ENCODE results near the gene WNT11.

Gene WNT11

DNA sequence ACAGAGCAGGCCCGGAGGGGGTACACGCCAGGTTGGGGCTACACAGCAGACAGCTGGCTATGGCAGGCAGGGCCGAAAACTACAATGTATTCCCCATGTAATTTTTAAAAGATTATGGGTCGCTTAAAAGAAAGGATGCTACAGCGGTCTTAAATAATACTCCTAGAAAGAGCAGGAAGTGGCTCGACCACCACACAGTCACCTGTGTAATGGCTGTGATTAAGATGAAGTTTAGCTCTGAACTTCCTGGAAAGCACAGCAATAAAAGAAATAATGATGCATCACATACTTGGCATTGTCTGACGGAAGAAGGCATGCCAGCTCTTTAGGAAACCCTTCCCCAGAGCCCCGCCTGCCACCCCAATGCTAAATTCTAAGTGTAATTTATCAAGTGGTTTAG, 32.6 kb downstream of the WNT11 start:
- DNase-seq (ENCODE audit: low read depth): no peak

DNA sequence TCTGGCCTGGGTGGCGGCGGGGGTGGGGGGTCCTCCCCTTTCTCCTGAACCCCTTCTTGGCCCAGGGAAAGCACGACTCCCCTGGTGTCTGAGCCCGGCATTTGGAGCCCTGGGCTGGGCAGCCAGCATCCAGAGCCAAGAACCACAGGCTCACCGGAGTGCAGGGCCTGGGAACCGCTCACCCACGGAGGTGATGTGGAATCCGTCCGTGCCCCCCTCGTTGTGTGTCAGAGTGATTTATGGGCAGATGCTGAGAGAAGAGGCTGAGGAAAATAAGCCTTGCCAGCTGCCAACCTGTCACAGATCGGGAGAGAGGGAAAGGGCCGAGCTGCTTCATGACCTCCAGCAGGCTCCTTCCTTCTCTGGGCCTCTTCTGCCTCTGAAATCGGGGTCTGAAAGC, 33.7 kb downstream of the WNT11 start:
- no peak for DNase-seq (ENCODE audit: low read depth)

DNA sequence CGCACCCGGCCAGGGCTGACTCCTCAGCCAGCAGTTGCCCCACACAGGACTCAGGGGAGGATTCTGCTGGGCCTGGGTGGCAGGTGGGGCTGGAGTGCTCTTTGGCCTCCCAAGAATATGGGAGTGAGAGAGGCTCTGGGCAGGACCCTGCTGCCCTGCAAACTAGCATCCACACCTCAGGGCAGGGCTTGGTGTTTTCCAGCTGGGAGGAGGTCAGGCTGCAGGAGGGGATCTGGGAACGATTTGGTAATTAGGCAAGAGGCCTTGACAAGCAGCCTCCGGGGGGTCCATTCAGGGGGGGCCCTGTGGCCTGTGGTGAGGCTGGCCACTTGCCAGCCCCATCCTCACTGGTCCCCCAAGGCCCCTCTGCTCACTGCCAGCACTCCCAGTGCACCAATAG, 35.8 kb downstream of the WNT11 start:
- no peak for DNase-seq (ENCODE audit: low read depth)

DNA sequence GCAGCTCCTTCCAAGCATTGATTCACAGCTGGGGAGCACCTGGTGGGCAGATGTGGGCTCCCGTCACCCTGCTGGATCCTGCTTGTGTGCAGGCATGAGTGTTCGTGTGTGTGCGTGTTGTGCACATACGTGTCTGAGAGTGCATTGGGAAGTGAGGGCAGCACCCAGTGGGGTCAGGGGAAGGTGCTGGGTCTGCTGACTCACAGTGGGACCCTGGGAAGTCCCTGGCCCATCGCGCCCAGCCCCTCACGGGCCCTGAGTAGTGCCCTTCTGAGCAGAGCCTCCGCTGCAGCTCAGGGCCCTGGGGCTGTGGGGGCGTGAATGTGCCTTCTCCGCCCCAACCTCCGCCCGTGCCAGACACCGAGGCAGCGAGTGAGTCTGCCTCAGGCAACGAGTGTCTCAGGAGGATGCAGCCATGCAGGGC, 36.8 kb downstream of the WNT11 start:
- no peak for DNase-seq (ENCODE audit: low read depth)

DNA sequence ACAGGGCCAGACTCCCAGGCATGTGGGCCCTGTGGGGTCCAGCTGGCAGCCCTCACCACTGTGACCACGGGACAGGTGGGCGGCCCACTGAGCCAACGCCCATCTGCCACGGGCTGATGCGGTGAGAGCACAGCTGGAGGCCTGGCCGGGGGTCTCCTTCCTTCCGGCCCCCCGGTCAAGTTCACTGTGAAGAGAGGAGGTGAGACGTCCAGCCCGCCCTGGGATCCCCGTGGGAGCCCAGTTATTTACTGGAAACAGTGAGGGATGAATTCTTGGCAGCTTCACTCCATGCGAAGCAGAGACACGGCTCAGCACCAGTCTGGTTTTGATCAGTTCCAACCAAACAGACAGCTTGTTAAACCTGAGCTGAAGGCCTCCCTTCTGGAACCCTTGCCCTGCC, 38.7 kb downstream of the WNT11 start:
- DNase-seq (ENCODE audit: low read depth): no peak

DNA sequence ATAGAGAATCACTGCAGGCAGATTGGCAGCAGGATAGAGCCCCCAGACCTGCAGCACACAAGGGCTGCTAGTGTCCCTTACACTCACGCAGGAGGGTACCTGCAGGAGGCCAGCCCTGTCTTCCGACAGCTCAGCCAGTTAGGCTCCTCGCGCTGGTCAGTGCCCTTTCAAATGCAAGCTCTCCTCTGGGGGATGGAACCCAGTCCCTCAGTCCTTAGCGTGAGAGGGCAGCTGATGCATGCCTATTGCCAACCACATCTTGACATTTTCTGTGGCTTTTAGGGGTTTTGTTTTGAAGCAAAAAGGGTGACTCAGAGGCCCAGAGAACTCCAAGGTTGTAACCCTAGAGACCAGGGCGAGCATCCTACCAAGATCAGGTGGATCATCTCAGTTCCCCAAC, 40.0 kb downstream of the WNT11 start:
- DNase-seq (ENCODE audit: low read depth): no peak

DNA sequence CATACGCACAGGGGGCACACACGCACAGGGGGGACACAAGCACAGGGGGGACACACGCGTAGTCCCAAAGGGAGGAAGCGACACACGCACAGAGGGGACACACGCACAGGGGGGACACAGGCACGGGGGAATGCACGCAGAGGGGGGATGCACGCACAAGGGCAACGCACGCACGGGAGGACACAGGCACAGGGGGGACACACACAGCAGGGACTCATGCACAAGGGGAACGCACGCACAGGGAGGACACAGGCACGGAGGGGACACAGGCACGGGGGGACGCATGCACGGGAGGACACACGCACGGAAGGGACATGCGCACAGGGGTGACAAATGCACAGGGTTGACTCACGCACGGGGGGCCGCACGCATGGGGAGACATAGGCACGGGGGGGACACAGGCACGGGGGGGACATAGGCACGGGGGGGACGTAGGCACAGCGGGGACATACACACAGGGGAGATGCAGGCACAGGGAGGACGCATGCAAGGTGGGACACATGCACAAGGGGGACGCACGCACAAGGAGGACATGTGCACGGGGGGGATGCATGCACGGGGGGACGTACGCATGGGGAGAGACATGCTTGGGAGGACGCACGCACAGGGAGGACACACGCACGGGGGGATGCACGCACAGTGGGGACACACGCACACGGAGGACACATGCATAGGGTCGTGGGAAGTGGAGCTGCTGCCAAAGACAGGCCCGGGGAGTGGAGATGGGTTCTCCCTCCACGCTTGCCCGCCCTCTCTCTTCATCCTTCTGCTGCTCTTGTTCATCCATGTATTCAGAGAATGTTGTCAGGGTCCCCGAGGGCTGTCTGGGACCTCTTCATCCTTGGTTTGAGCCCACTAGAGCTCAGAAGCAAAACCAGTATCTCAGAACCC, 41.2 kb downstream of the WNT11 start:
- DNase-seq (ENCODE audit: low read depth): no peak

DNA sequence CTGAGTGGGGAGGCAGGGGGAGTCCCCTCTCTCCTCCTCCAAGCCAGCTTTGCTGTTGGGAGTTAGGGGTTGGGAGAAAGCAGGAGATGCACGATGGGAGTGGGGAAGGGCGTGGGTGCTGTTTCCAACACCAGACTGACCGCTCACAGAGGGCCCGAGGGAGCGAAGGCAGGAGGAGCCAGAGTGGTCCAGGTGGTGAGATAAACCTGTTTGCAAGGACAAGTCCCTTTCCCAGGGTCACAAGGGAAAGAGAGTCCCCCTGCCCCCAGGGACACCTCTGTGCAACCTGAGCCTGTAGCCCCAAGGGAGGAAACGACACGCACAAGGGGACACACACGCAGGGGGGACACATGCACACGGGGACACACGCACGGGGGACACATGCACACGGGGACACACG, 42.2 kb downstream of the WNT11 start:
- no peak for DNase-seq (ENCODE audit: low read depth)

DNA sequence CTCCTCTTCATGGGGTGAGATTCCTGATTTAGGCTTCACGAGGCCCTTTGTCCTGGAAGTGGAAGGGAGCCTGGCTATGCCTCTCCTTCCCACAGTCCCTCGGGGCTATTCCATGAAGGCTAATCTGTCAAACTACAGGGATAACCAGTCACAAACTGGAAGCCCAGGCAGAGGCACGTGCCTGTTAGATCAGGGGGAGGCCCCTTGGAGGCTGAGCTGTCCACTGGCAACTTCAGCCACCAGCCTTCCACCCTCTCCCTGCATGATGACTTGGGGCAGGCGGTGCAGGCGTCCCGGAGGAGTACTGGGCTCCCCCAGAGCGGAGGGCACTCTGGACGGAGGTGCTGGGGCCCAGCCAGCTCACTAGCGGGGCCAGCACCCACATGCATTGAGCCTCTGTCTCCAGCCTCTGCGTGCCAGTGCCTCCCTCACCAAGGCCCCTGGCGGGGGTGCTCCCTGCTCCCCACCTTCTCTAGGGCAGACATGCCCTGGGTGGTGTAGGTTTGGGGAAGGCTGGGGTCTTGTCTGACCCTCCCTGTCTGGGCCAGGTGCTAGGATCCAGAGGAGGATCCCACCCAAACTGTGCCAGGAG, 42.9 kb downstream of the WNT11 start:
- DNase-seq (ENCODE audit: low read depth): no peak

DNA sequence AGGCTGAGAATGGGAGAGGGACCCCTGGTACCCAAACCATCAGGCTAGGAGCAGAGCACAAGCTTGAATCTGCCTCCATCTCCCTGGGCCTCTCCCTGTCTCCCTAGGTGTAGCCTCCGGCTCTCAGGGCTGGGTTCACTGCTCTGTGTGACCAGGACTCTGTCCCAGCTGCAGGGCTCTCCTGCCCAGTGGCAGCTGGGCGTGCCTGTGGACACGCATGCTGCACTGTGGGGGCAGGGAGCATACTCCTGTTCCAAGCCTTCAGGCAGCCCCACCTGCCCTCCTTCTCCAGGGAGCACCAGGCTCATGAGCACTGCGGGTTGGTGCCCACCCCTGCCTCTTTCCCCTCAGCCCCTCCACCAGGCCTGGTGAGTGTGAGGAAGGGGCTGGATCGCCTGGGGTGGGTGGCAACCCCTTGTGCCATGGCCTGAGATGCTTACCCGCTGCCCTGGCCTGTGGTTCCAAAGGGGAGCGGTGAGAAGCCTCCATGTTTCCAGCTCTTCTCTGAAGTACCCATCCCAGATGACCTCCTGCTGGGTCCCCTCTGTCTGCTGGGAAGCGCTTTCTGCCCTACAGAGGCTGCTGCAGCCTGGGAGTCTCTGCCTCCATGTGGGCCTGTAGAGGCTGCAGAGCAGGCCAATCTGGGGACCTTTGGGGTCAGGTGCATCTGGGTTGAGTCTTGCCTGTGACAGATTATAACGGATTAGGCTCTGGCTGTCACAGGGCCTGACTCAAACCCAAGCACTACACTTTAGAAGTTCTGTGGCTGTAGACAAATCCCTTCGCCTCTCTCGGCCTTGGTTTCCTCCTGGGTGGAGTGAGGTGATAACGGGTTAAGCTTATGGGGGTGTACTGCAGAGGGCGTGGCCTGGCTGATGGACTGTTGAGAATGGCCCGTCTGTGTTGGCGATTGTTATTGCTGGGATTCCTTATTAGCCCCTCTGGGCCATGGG, 43.7 kb downstream of the WNT11 start:
- DNase-seq (ENCODE audit: low read depth): no peak

DNA sequence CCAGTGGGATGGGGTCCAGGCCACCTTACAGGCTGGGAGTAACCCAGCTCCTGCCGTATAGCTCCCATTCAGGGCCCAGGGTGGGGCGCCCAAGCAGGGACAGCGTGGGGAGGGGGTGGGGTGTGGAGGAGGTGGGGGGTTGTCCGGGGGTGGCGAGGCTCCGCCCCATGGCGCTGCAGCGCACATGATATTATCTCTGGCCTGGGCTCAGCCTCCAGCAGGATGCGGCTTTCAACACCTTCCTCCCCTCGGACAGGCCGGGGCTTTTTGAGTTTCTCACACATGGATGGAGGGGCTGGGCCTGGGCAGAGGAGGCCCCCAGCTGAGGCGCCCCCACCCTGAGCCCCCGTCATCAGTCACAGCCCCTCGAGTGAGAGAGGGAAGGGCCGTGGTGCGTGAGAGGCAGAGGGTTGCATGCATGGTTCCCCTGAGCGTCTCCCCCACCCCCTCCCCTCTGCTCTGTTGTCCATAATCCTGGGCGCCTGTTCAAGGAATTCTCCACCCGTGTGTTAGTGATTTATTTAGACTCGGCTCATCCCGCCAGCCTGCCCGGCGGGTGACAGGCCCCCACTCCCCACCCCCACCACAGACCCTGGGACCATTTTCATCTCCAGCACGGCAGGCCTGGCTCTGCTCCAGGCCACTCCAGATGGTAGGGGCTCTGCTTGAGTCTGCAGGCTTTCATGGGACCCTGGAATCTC, 44.9 kb downstream of the WNT11 start:
- DNase-seq (ENCODE audit: low read depth): peak; percentile 50

DNA sequence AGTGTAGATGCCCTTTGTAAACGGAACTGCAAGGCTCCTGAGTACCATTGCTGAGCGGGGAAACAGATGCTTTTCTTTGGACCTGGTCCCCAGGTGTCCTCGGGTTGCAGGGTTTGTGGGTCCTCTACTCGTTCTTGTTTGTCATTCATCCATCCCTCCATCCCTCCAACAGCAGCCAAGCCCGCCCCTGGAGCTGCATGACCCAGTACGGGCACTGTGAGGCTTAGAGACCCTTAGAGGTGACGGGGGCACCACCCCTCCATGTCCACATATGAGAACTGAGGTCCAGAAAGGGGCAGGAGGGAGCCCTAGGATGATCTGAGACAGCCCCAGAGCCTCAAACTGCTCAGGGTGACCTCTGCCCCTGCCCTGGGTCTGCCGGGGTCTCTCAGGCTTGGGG, 45.4 kb downstream of the WNT11 start:
- no peak for DNase-seq (ENCODE audit: low read depth)

DNA sequence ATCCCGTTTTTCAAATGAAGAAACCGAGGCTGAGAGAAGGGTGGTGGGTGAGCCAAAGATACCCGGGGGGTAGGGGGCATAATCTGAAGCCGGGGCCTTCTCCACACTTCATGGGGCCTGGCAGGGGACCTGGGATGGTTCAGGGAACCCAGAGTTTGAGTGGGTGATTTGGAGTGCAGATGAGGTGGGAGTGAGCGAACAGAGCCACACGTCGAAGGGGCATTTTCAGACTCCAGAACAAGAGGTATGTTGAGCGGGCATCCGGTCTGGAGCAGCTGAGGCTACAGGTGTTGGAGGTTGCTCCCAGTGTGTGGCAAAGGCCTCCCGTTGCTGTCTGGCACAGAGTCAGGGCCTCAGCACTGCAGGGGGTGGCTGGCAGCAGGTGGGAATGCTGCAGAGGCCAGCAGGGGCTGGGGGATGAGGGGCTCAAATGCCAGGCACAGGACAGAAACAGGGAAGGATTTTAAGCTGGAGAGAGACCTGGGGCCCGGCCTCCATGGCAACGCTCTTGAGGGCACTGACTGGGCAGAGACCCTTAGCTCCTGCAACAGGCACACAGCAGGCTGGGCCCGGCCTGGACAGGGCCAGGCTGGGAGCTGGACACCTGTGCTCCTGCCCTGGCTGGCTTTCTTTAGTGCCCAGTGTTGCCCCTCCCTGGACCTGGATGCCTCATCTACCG, 46.2 kb downstream of the WNT11 start:
- DNase-seq (ENCODE audit: low read depth): no peak

DNA sequence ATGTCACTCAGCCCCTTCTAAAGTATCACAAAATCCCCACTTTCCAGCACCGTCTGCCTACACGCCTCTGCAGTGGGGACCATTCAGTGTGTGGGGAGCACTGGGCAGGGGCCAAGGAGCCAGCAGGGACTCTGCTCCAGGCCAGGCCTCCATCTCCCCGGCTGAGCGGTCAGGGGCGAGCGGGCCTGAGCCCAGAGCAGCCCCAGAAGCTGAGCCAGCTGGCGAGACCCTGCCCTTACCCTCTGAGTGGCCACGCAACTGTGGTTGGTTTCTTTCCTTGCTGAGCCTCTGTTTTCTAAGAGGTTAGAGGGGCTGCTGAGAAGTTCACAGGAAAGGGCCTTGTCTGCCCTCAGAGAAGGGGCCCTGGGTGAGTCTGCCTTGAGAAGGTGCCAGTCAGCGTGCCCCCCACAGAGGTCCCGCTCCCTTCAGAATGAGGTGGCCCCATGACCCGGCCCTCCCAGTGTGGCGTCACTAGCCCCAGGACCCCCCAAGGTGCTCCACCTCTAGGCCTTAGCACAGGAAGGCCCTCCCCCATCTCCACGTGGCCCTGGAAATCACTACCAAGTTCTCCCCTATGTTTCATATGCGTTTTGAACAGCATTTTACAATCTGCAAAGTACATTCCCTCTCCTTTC, 46.9 kb downstream of the WNT11 start:
- no peak for DNase-seq (ENCODE audit: low read depth)

DNA sequence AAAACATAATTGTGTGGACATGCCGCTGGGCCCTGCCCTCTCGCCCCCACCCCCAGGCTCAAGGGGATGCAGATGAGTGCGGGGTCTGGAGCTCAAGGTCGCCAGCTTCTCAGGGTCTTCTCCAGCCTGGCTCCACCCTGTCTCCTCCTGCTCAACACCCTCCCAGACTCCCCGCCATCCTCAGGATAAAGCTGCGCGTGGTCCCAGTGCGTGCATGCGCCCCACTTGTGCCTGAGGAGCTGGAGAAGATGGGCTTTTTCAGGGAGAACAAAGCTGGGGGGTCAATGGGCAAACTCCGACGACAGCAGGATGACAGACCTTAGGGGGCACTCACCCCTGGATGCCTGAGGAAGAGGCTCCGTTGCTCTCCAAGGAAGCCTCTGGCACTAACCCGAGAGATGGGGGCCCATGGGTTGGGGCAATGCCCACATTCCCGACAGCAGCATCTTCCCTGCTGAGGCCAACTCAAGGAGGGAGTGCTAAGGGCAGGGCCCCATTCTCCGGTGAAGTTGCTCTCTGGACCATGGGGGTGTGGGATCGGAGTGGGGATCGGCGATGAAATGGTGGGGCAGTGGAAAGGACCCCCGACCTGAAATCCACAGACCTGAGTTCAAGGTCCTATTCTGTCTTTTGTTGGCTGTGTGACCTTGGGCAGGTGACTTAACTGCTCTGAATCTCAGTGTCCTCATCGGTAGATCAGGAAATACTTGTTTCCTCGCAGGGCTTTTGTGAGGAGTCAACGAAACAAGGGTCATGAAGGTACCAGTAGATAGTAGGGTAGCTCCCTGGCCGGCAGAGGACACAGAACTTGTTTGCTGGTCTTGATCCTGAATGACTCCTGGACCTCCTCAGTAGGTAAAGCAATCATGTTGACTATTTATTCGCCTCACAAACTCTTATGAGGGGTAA, 47.7 kb downstream of the WNT11 start:
- DNase-seq (ENCODE audit: low read depth): no peak

DNA sequence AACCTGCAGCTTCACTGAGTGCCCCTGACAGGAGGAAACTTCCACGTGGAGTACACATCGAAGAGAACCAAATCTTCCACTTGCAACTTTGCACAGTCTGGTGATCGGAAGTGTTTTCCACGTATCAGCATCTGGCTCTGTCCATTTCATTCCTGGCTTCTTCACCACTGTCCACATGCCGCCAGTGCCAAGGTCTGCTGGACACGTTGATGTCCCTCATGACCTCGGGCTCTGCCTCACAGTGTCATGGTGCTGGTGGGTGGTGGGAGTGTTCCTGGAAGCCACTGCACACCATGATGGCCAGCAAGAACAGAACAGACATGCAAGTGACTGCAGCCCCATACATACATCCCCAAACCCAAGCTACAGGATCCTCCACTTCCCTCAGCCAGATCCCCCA, 48.4 kb downstream of the WNT11 start:
- no peak for DNase-seq (ENCODE audit: low read depth)

DNA sequence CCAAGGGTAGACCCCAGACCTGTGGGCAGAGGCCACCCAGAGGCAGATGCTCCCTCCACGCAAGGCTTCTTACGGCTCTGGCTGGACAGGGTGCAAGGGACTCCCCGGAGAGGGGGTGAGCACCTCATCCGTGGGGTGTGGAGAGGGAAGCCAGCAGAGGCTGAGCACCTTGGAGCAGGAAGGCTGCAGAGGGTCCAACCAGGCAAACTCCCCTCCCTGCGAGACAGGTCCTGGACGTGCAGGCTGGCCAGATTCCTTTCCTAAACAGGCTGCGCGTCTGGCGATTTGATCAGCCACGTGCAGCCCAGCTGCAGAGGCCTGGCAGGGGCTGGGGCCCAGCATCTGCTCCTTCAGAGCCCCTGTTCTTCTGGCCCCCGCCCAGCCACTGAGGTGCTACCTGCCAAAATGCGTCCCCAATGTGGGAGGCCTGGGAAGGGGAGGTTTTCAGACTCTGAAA, 49.3 kb downstream of the WNT11 start:
- DNase-seq (ENCODE audit: low read depth): no peak

DNA sequence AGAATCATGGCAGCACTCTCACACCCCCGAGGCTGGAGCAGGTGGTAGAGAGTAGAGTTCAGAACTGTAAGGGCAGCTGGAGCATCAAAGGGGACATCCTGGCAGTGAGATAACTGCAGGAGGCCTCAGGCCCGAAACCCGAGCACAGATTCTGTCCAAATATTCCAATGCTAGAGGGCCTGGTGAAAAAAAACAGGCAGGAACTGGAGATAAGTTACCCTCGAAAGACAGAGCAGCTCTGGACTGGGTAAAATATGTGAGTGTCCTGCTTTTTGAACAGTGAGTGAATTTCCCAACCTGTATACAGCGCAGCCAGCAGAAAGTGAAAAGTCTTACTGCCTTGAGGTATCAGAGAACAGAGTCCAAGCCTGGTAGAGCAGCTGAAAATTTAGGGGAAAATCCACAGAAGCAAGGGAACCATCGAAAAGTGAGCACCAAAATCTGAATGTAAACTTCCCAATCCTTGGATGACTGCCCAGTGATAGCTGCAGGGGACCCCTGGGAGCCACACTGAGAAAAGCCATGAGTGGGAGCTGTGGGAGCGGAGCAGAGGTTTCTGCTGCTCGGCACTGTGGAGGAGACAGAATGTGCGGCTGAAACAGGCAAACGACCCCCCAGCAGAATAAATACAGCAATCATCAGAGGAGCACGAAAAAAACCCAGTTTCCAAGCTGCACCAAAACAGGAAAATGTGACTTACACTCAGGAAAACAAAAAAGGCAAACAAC, 50.6 kb downstream of the WNT11 start:
- no peak for DNase-seq (ENCODE audit: low read depth)

DNA sequence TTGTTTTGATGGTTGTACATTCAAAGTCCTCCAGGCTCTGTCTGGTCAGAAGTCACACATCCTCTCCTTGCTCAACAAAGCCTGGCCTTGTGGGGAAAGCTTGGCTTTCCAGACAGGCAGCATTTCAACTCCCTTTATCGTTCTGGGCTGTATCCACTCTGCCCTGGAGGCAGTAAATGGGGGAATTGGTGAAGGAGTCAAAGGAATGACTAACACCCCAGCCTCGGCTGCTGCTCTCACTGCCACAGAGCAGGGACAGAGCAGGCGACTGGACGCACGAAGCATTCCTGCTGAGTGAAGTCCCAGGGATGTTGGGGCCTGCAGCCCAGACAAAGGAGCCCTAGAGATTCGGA, 52.8 kb downstream of the WNT11 start:
- DNase-seq (ENCODE audit: low read depth): peak; percentile 91
